Aorta (tissue), 5 donors: ENCODE results near the gene CDC42EP3. TPM values are rescaled to one million over a fixed set of nuclear protein-coding genes. Genes with fewer than 3 reads are reported as not detected.

ENCODE experiments used
- ATAC-seq: fragments of 200-7000 bp; cut with Tn5 transposase; one replicate; pipeline ENCODE4 v1.9.1; 2022; ENCODE audit warnings: moderate library complexity; ENCODE audit not compliant: low FRiP score
- DNase-seq, 2 donors: peaks; one replicate each; pipeline ENCODE4 v3.0.0-alpha.2; 2020
- H3K27ac ChIP-seq, 2 donors: one replicate each; pipeline ENCODE4 v1.5.1; 2013; ENCODE audit warnings: low read length in 2 of 2, mild to moderate bottlenecking in 2 of 2, moderate library complexity in 2 of 2, control low read depth in 1 of 2, inconsistent platforms in 1 of 2, low read depth in 1 of 2
- H3K27me3 ChIP-seq, 2 donors: one replicate each; pipeline ENCODE4 v1.6.1; 2013; ENCODE audit warnings: control low read depth in 1 of 2, low read length in 1 of 2, mild to moderate bottlenecking in 1 of 2, moderate library complexity in 1 of 2; ENCODE audit not compliant: insufficient read depth in 2 of 2, control insufficient read depth in 1 of 2
- H3K36me3 ChIP-seq, 2 donors: one replicate each; pipeline ENCODE4 v1.6.1; 2013; ENCODE audit warnings: control low read depth in 1 of 2, low read length in 1 of 2, mild to moderate bottlenecking in 1 of 2; ENCODE audit not compliant: insufficient read depth in 2 of 2, control insufficient read depth in 1 of 2
- H3K4me1 ChIP-seq, 2 donors: one replicate each; pipeline ENCODE4 v1.6.1; 2013; ENCODE audit warnings: low read length in 2 of 2, control low read depth in 1 of 2, mild to moderate bottlenecking in 1 of 2, moderate library complexity in 1 of 2; ENCODE audit not compliant: insufficient read depth in 2 of 2, control insufficient read depth in 1 of 2
- H3K4me3 ChIP-seq, 2 donors: one replicate each; pipeline ENCODE4 v1.5.1; 2013; ENCODE audit warnings: low read length in 2 of 2, control low read depth in 1 of 2, mild to moderate bottlenecking in 1 of 2
- H3K9me3 ChIP-seq: one replicate; pipeline ENCODE4 v1.6.1; 2013; ENCODE audit warnings: mild to moderate bottlenecking, low read length; ENCODE audit not compliant: control insufficient read depth
- whole genome bisulfite sequencing, 2 donors: extraction: QIAGEN DNeasy Blood & Tissue Kit; methylation state at CpG; one replicate each; pipeline ENCODE4 v1.1.7; 2013; 5-methylcytosine and 5-hydroxymethylcytosine counted together
- intact Hi-C, 2 donors: fragments of 100-400 bp; cut with DNase I; formaldehyde crosslinking; loops; one replicate each; pipeline versions ENCODE4 v1.14.2 to v1.15.0; 2022
- long read RNA-seq, 2 donors: library from polyadenylated mRNA; unstranded; transcript quantifications; one replicate each; pipeline ENCODE4 v2.0.0, GENCODE V29; 2020 to 2021
- polyA plus RNA-seq, 2 donors: library from polyadenylated mRNA; stranded (reverse); fragments of 200-250 nt; gene quantifications; one replicate each; pipeline ENCODE4 v1.2.3, GENCODE V29; 2013
- total RNA-seq, 2 donors: library from RNA; stranded (reverse); fragmentation: NEBNext Ultra II Directional; extraction: Animal tissue kit (Norgen Biotek cat#: 25700); gene quantifications; one replicate each; pipeline ENCODE4 v1.2.1, GENCODE V29; 2021
- donor health status: healthy with polysubstance abuse.
- donor health status: Bipolar disorder and iron deficiency.
- donor health status: DM: no; HTN: no; CAD: no.
- donor health status: DM: no; HTN: no; CAD: no.
- donor health status: DM: yes; HTN: yes; CAD: no.

CDC42EP3 gene
- total RNA-seq (10 to 100 TPM; 56.5 to 94.8 TPM), polyA plus RNA-seq (10 to 100 TPM; 12.6 to 26.5 TPM)
- long read RNA-seq, donor 1, full-length matches to known transcripts = 97 of 142 reads
- long read RNA-seq, donor 1, partial matches to known transcripts = 0 of 142 reads
- long read RNA-seq, donor 1, other reads (novel, unspliced or antisense) = 45 of 142 reads
- long read RNA-seq, donor 2, full-length matches to known transcripts = 32 of 49 reads
- long read RNA-seq, donor 2, partial matches to known transcripts = 0 of 49 reads
- long read RNA-seq, donor 2, other reads (novel, unspliced or antisense) = 17 of 49 reads

- WGBS, 2 donors = 0 to 1% methylated on average over 46 to 90 of the region's 90 CpGs
- Histone ChIP-seq H3K9me3 (no peaks in the 10 kb centered on the region), H3K36me3 (no peaks in the 10 kb centered on the region), H3K4me3 (peak within 1 kb of the TSS; percentile 82 to 97), H3K27ac (peak within 1 kb of the TSS; percentile 86 to 88), H3K27me3 (no peaks in the 10 kb centered on the region), H3K4me1 (peaks cover 3 to 4% of the 10 kb centered on the region in 2 donors)
- DNase-seq (peak; percentile 75 to 92), ATAC-seq (peak; percentile 79)
- intact Hi-C loops = loop anchor here (5.0 to 10.0 kb wide), 6 partner anchors 51 to 256 kb away; no protein-coding TSS in a partner anchor
Observed at GRCh38 chr2:37671009-37671815, at the start of gene CDC42EP3. TSS of gene CDC42EP3 (minus strand) at chr2:37671642. CDS start at chr2:37646587, 25,055 bp downstream.

GRCh38 chr2:37721201-37721560 is 49.7 kb upstream of the CDC42EP3 start:
- WGBS, 2 donors = 2 to 11% methylated on average over 2 of the region's 2 CpGs

GRCh38 chr2:37720533-37721200 is 49.2 kb upstream of the CDC42EP3 start:
- H3K9me3 ChIP-seq = no peaks in the 10 kb centered on the region
- peak overlapping the region; percentile 96 to 97 for H3K27ac ChIP-seq
- ATAC-seq (no peak), DNase-seq (no peak)
- peaks cover 0 to 8% of the 10 kb centered on the region in 2 donors for H3K4me1 ChIP-seq
- no peaks in the 10 kb centered on the region for H3K27me3 ChIP-seq
- WGBS, 2 donors = 7 to 8% methylated on average over 6 of the region's 6 CpGs
- no peak overlapping the region for H3K4me3 ChIP-seq
- no peaks in the 10 kb centered on the region for H3K36me3 ChIP-seq
- intact Hi-C loops = loop anchor here in 1 of 2 donors (5.0 kb wide), 1 partner anchor 48 kb away; the partner anchor contains the start of gene CDC42EP3

More at GRCh38 chr2:37721201-37721560, 49.7 kb upstream of the CDC42EP3 start:
- Histone ChIP-seq H3K4me3 (no peak overlapping the region), H3K4me1 (peaks cover 0 to 8% of the 10 kb centered on the region in 2 donors), H3K36me3 (no peaks in the 10 kb centered on the region), H3K27me3 (no peaks in the 10 kb centered on the region), H3K27ac (peak overlapping the region in 1 of 2 donors; percentile 67), H3K9me3 (no peaks in the 10 kb centered on the region)
- intact Hi-C loops = loop anchor here in 1 of 2 donors (5.0 kb wide), 1 partner anchor 49 kb away; the partner anchor contains the start of gene CDC42EP3
- DNase-seq = no peak
- ATAC-seq = no peak

- 93 to 94% methylated on average over 7 of the region's 7 CpGs for WGBS, 2 donors
- intact Hi-C loops = no loop called here
Observed at GRCh38 chr2:37718515-37719161, 47.2 kb upstream of the CDC42EP3 start.

GRCh38 chr2:37713258-37713700 is 41.8 kb upstream of the CDC42EP3 start:
- Histone ChIP-seq H3K36me3 (no peaks in the 10 kb centered on the region), H3K27ac (no peak overlapping the region), H3K4me1 (peaks cover 0 to 2% of the 10 kb centered on the region in 2 donors), H3K9me3 (no peaks in the 10 kb centered on the region), H3K4me3 (no peak overlapping the region), H3K27me3 (no peaks in the 10 kb centered on the region)
- ATAC-seq (no peak), DNase-seq (no peak)
- 88 to 89% methylated on average over 3 of the region's 3 CpGs for WGBS, 2 donors
- intact Hi-C loops = no loop called here

More at GRCh38 chr2:37718515-37719161, 47.2 kb upstream of the CDC42EP3 start:
- ATAC-seq = no peak
- Histone ChIP-seq H3K27ac (no peak overlapping the region), H3K27me3 (no peaks in the 10 kb centered on the region), H3K4me1 (peaks cover 0 to 8% of the 10 kb centered on the region in 2 donors), H3K36me3 (no peaks in the 10 kb centered on the region), H3K9me3 (no peaks in the 10 kb centered on the region), H3K4me3 (no peak overlapping the region)
- no peak for DNase-seq

GRCh38 chr2:37711831-37712230 is 40.4 kb upstream of the CDC42EP3 start:
- no peak for ATAC-seq
- intact Hi-C loops = no loop called here

GRCh38 chr2:37711308-37711731 is 39.9 kb upstream of the CDC42EP3 start:
- H3K27me3 ChIP-seq = no peaks in the 10 kb centered on the region
- ATAC-seq (no peak), DNase-seq (no peak)
- H3K4me1 ChIP-seq = peaks cover 0 to 2% of the 10 kb centered on the region in 2 donors
- H3K36me3 ChIP-seq = no peaks in the 10 kb centered on the region
- intact Hi-C loops = no loop called here
- H3K27ac ChIP-seq = no peak overlapping the region
- 76 to 82% methylated on average over 1 of the region's 1 CpG for WGBS, 2 donors
- H3K9me3 ChIP-seq = no peaks in the 10 kb centered on the region
- H3K4me3 ChIP-seq = no peak overlapping the region

More at GRCh38 chr2:37711831-37712230, 40.4 kb upstream of the CDC42EP3 start:
- Histone ChIP-seq H3K36me3 (no peaks in the 10 kb centered on the region), H3K27me3 (no peaks in the 10 kb centered on the region), H3K4me1 (peaks cover 0 to 2% of the 10 kb centered on the region in 2 donors), H3K9me3 (no peaks in the 10 kb centered on the region), H3K27ac (no peak overlapping the region), H3K4me3 (no peak overlapping the region)
- no peak for DNase-seq
- WGBS, 2 donors = 95 to 97% methylated on average over 2 of the region's 2 CpGs

GRCh38 chr2:37709111-37709510 is 37.7 kb upstream of the CDC42EP3 start:
- Histone ChIP-seq H3K4me3 (no peak overlapping the region), H3K27me3 (no peaks in the 10 kb centered on the region), H3K27ac (no peak overlapping the region), H3K36me3 (no peaks in the 10 kb centered on the region), H3K4me1 (peaks cover 0 to 2% of the 10 kb centered on the region in 2 donors), H3K9me3 (no peaks in the 10 kb centered on the region)
- intact Hi-C loops = no loop called here
- WGBS, 2 donors = 81 to 93% methylated on average over 4 of the region's 4 CpGs
- ATAC-seq (no peak), DNase-seq (no peak)
